CD4-positive, alpha-beta T cell treated with Interleukin-12 subunit alpha and Interleukin-12 subunit beta, for 1 hour (primary cell): ENCODE results near the gene DENND1B.

Experiments used
- DNase-seq: peaks from one replicate; pipeline ENCODE4 v3.0.0-alpha.2; 2020

Gene DENND1B

GRCh38 chr1:197680311-197680710 is 95.0 kb downstream of the DENND1B start:
- no peak for DNase-seq

- no peak for DNase-seq
These were observed 97.5 kb downstream of the DENND1B start for GRCh38 chr1:197677752-197678295.

- DNase-seq = no peak
These were observed 98.0 kb downstream of the DENND1B start for GRCh38 chr1:197677313-197677712.

- DNase-seq = no peak
These were observed 99.6 kb downstream of the DENND1B start for GRCh38 chr1:197675583-197676208.

GRCh38 chr1:197674286-197674685 is 101.0 kb downstream of the DENND1B start:
- no peak for DNase-seq

- no peak for DNase-seq
These were observed 102.0 kb downstream of the DENND1B start for GRCh38 chr1:197673292-197673691.

GRCh38 chr1:197672347-197672746 is 102.9 kb downstream of the DENND1B start:
- DNase-seq = no peak

GRCh38 chr1:197671920-197672319 is 103.4 kb downstream of the DENND1B start:
- DNase-seq = no peak

GRCh38 chr1:197671140-197671539 is 104.1 kb downstream of the DENND1B start:
- no peak for DNase-seq

- DNase-seq = no peak
These were observed 108.5 kb downstream of the DENND1B start for GRCh38 chr1:197666769-197667285.

- no peak for DNase-seq
These were observed 110.9 kb downstream of the DENND1B start for GRCh38 chr1:197664391-197664790.

GRCh38 chr1:197663162-197663953 is 111.9 kb downstream of the DENND1B start:
- DNase-seq = no peak

- DNase-seq = no peak
These were observed 114.9 kb downstream of the DENND1B start for GRCh38 chr1:197660389-197660788.

GRCh38 chr1:197659171-197659570 is 116.1 kb downstream of the DENND1B start:
- DNase-seq = no peak

- DNase-seq = no peak
These were observed 126.1 kb downstream of the DENND1B start for GRCh38 chr1:197649188-197649587.

- DNase-seq = no peak
These were observed 137.0 kb downstream of the DENND1B start for GRCh38 chr1:197638316-197638715.

- no peak for DNase-seq
These were observed 137.9 kb downstream of the DENND1B start for GRCh38 chr1:197637406-197637805.

- no peak for DNase-seq
These were observed 141.7 kb downstream of the DENND1B start for GRCh38 chr1:197633447-197634078.

- no peak for DNase-seq
These were observed 142.6 kb downstream of the DENND1B start for GRCh38 chr1:197632651-197633050.

- no peak for DNase-seq
These were observed 143.3 kb downstream of the DENND1B start for GRCh38 chr1:197632005-197632404.

GRCh38 chr1:197622371-197622770 is 152.9 kb downstream of the DENND1B start:
- DNase-seq = no peak

GRCh38 chr1:197621761-197622160 is 153.5 kb downstream of the DENND1B start:
- DNase-seq = no peak

GRCh38 chr1:197620714-197621163 is 154.5 kb downstream of the DENND1B start:
- no peak for DNase-seq
